Activated CD4-positive, alpha-beta T cell treated with anti-CD3 and anti-CD28 coated beads, Interleukin-2, amount 10 ng/mL, durations not matched to agents 24 days and 14 days (primary cell): ENCODE measurements around the gene ZNF865. TPM values are rescaled to one million over a fixed set of nuclear protein-coding genes. Genes with fewer than 3 reads are reported as not detected.
"Not testable (repeated sequence)": the region's sequence is repeated elsewhere in the genome, so short reads cannot be mapped to it uniquely, and the experiment has no call there.

Experiments used
- DNase-seq: peaks from one replicate; pipeline ENCODE4 v3.0.0; 2022
- H3K27ac Mint-ChIP-seq: one replicate; pipeline ENCODE4 v1.8.0; 2022; ENCODE audit warnings: mild to moderate bottlenecking, mixed read lengths
- H3K27me3 Mint-ChIP-seq: one replicate; pipeline ENCODE4 v1.8.0; 2022; ENCODE audit warnings: mixed read lengths
- H3K36me3 Mint-ChIP-seq: one replicate; pipeline ENCODE4 v1.8.0; 2022; ENCODE audit warnings: low read depth, mild to moderate bottlenecking, mixed read lengths
- H3K4me1 Mint-ChIP-seq: one replicate; pipeline ENCODE4 v1.8.0; 2021; ENCODE audit warnings: mixed read lengths
- H3K4me3 Mint-ChIP-seq: one replicate; pipeline ENCODE4 v1.8.0; 2022; ENCODE audit warnings: mild to moderate bottlenecking, moderate library complexity, mixed read lengths
- H3K9me3 Mint-ChIP-seq: one replicate; pipeline ENCODE4 v1.8.0; 2021; ENCODE audit warnings: mixed read lengths
- intact Hi-C: fragments of 100-400 bp; cut with micrococcal nuclease; formaldehyde crosslinking; loops from one replicate; pipeline ENCODE4 v1.15.1; 2023
- total RNA-seq: library from RNA; stranded (reverse); gene quantifications from 2 replicates; pipeline ENCODE4 v1.2.3, GENCODE V29; 2022

Gene ZNF865
- 12.2 and 12.5 TPM in 2 replicates for total RNA-seq

GRCh38 chr19:55605637-55606470 lies at the start of gene ZNF865:
ZNF865 (plus strand) TSS chr19:55605647; CDS start chr19:55613619, 7,972 bp downstream.
- peak within 1 kb of the TSS; percentile 93 for H3K27ac Mint-ChIP-seq
- peaks cover 3% of the 10 kb centered on the region for H3K27me3 Mint-ChIP-seq
- intact Hi-C loops = loop anchor here (1.0 kb wide), 5 partner anchors 18 to 130 kb away; partner anchors contain the start of genes ZNF628 and ZNF784
- H3K9me3 Mint-ChIP-seq = no peaks in the 10 kb centered on the region
- peaks cover 48% of the 10 kb centered on the region for H3K4me1 Mint-ChIP-seq
- peak; percentile 90 for DNase-seq
- H3K4me3 Mint-ChIP-seq = peak within 1 kb of the TSS; percentile 93
- peaks cover 40% of the 10 kb centered on the region for H3K36me3 Mint-ChIP-seq

- Mint-ChIP-seq H3K36me3 (no peaks in the 10 kb centered on the region), H3K4me3 (no peak overlapping the region), H3K27me3 (no peaks in the 10 kb centered on the region), H3K4me1 (no peaks in the 10 kb centered on the region), H3K27ac (no peak overlapping the region), H3K9me3 (peaks cover 4% of the 10 kb centered on the region)
- DNase-seq = no peak
- intact Hi-C loops = loop anchor here (5.0 kb wide), 1 partner anchor 32 kb away; no protein-coding TSS in a partner anchor
Measured at GRCh38 chr19:55559684-55560083, 45.8 kb upstream of the ZNF865 start.

- Mint-ChIP-seq H3K9me3 (peaks cover 4% of the 10 kb centered on the region), H3K4me1 (no peaks in the 10 kb centered on the region), H3K4me3 (no peak overlapping the region), H3K36me3 (no peaks in the 10 kb centered on the region), H3K27ac (no peak overlapping the region), H3K27me3 (no peaks in the 10 kb centered on the region)
- DNase-seq = no peak
- intact Hi-C loops = loop anchor here (5.0 kb wide), 1 partner anchor 36 kb away; no protein-coding TSS in a partner anchor
Measured at GRCh38 chr19:55563261-55563690, 42.2 kb upstream of the ZNF865 start.

- Mint-ChIP-seq H3K36me3 (no peaks in the 10 kb centered on the region), H3K9me3 (no peaks in the 10 kb centered on the region), H3K27ac (no peak overlapping the region), H3K4me3 (no peak overlapping the region), H3K27me3 (no peaks in the 10 kb centered on the region), H3K4me1 (no peaks in the 10 kb centered on the region)
- intact Hi-C loops = no loop called here
- no peak for DNase-seq
Measured at GRCh38 chr19:55566823-55567222, 38.6 kb upstream of the ZNF865 start.

- DNase-seq = no peak
- H3K9me3 Mint-ChIP-seq = no peaks in the 10 kb centered on the region
- H3K36me3 Mint-ChIP-seq = no peaks in the 10 kb centered on the region
- no peak overlapping the region for H3K27ac Mint-ChIP-seq
- intact Hi-C loops = no loop called here
- no peak overlapping the region for H3K4me3 Mint-ChIP-seq
- no peaks in the 10 kb centered on the region for H3K4me1 Mint-ChIP-seq
- H3K27me3 Mint-ChIP-seq = no peaks in the 10 kb centered on the region
Measured at GRCh38 chr19:55567708-55568328, 37.6 kb upstream of the ZNF865 start.

- DNase-seq, H3K4me3 Mint-ChIP-seq, intact Hi-C loops, H3K9me3 Mint-ChIP-seq, H3K36me3 Mint-ChIP-seq, H3K27ac Mint-ChIP-seq, H3K4me1 Mint-ChIP-seq, H3K27me3 Mint-ChIP-seq: not testable (repeated sequence)
Measured at GRCh38 chr19:55569477-55569876, 36.0 kb upstream of the ZNF865 start.

GRCh38 chr19:55573929-55574328 lies 31.5 kb upstream of the ZNF865 start:
- H3K27me3 Mint-ChIP-seq, H3K4me1 Mint-ChIP-seq, H3K27ac Mint-ChIP-seq, H3K36me3 Mint-ChIP-seq, H3K9me3 Mint-ChIP-seq, H3K4me3 Mint-ChIP-seq, intact Hi-C loops, DNase-seq: not testable (repeated sequence)

- intact Hi-C loops = no loop called here
- no peak overlapping the region for H3K27ac Mint-ChIP-seq
- H3K4me3 Mint-ChIP-seq = no peak overlapping the region
- no peaks in the 10 kb centered on the region for H3K27me3 Mint-ChIP-seq
- DNase-seq = no peak
- H3K36me3 Mint-ChIP-seq = peaks cover 9% of the 10 kb centered on the region
- H3K4me1 Mint-ChIP-seq = peaks cover 10% of the 10 kb centered on the region
- no peaks in the 10 kb centered on the region for H3K9me3 Mint-ChIP-seq
Measured at GRCh38 chr19:55576746-55577145, 28.7 kb upstream of the ZNF865 start.

GRCh38 chr19:55578031-55578760 lies 27.3 kb upstream of the ZNF865 start:
- intact Hi-C loops = no loop called here
- Mint-ChIP-seq H3K27ac (no peak overlapping the region), H3K4me3 (no peak overlapping the region), H3K27me3 (no peaks in the 10 kb centered on the region), H3K4me1 (peaks cover 13% of the 10 kb centered on the region), H3K36me3 (peaks cover 9% of the 10 kb centered on the region), H3K9me3 (no peaks in the 10 kb centered on the region)
- DNase-seq = no peak

- intact Hi-C loops = no loop called here
- Mint-ChIP-seq H3K4me3 (peak overlapping the region; percentile 87), H3K27me3 (no peaks in the 10 kb centered on the region), H3K9me3 (no peaks in the 10 kb centered on the region), H3K36me3 (peaks cover 9% of the 10 kb centered on the region), H3K27ac (peak overlapping the region; percentile 83), H3K4me1 (peaks cover 13% of the 10 kb centered on the region)
- no peak for DNase-seq
Measured at GRCh38 chr19:55578761-55579747, 26.4 kb upstream of the ZNF865 start.

GRCh38 chr19:55579766-55580621 lies 25.5 kb upstream of the ZNF865 start:
- intact Hi-C loops = loop anchor here (2.0 to 5.0 kb wide), 3 partner anchors 19 to 63 kb away; partner anchors contain the start of genes FIZ1 and ZNF784
- H3K4me1 Mint-ChIP-seq = peaks cover 13% of the 10 kb centered on the region
- peak; percentile 75 for DNase-seq

GRCh38 chr19:55580628-55581144 lies 24.8 kb upstream of the ZNF865 start, which contains the start of gene ZNF579:
ZNF579 (minus strand) TSS chr19:55580848; CDS start chr19:55579639, 1,209 bp downstream.
- Mint-ChIP-seq H3K4me1 (peaks cover 18% of the 10 kb centered on the region), H3K4me3 (peak within 1 kb of the TSS; percentile 87), H3K9me3 (no peaks in the 10 kb centered on the region), H3K36me3 (peaks cover 9% of the 10 kb centered on the region), H3K27ac (peak within 1 kb of the TSS; percentile 83), H3K27me3 (peaks cover 12% of the 10 kb centered on the region)
- DNase-seq = peak; percentile 94
- intact Hi-C loops = loop anchor here (2.0 to 5.0 kb wide), 3 partner anchors 18 to 64 kb away; partner anchors contain the start of genes FIZ1 and ZNF784

More at GRCh38 chr19:55579766-55580621, 25.5 kb upstream of the ZNF865 start:
- H3K4me3 Mint-ChIP-seq = peak overlapping the region; percentile 87
- H3K27me3 Mint-ChIP-seq = peaks cover 5% of the 10 kb centered on the region
- H3K27ac Mint-ChIP-seq = peak overlapping the region; percentile 83
- H3K9me3 Mint-ChIP-seq = no peaks in the 10 kb centered on the region
- peaks cover 9% of the 10 kb centered on the region for H3K36me3 Mint-ChIP-seq
